B cell (primary cell): ENCODE measurements around the gene CTIF. TPM values are rescaled to one million over a fixed set of nuclear protein-coding genes. Genes with fewer than 3 reads are reported as not detected.

Source experiments
- ATAC-seq: fragments of 200-7000 bp; cut with Tn5 transposase; one replicate; pipeline ENCODE4 v1.10.0; 2021; ENCODE audit warnings: low read depth, mild to moderate bottlenecking, moderate number of reproducible peaks, moderate library complexity
- CTCF ChIA-PET: fragments of 350-600 bp; sonication (Branson Sonifier 250); formaldehyde crosslinking; loops from one replicate; lab custom pipeline; 2021; ENCODE audit warnings: antibody characterized with exemption, inconsistent platforms; lab: Charles Lee
- POLR2A ChIA-PET: fragments of 350-600 bp; sonication (Branson Sonifier 250); formaldehyde crosslinking; loops from one replicate; lab custom pipeline; 2021; ENCODE audit warnings: antibody characterized with exemption; lab: Charles Lee
- DNase-seq: peaks from one replicate; pipeline ENCODE4 v3.0.0; 2013
- H2AFZ ChIP-seq: 2 replicates; pipeline ENCODE4 v1.6.1; 2012; ENCODE audit warnings: mild to moderate bottlenecking, low read depth, low read length; ENCODE audit not compliant: insufficient read depth, poor library complexity, severe bottlenecking
- H3K27ac ChIP-seq, 2 donors: 1 replicate in 1 of 2; 2 replicates in 1 of 2; pipeline ENCODE4 v1.5.1; 2012 to 2013; ENCODE audit warnings: low read length in 2 of 2, mild to moderate bottlenecking in 2 of 2, moderate library complexity in 1 of 2
- H3K27me3 ChIP-seq, 4 experiments: fragments of 200-600 bp in 1 of 4; sonication (generic) in 1 of 4; replicated peaks in 1 of 4; 1 replicate in 2 of 4; 2 replicates in 2 of 4; pipeline versions ENCODE4 v1.6.1 to v1.7.0; 2013 to 2016; ENCODE audit warnings: low read length in 3 of 4, mild to moderate bottlenecking in 2 of 4, mixed read lengths in 1 of 4, moderate library complexity in 1 of 4; ENCODE audit not compliant: insufficient read depth in 4 of 4, control insufficient read depth in 3 of 4; ENCODE audit errors: control extremely low read depth in 1 of 4
- H3K36me3 ChIP-seq, 2 experiments: replicated peaks in 1 of 2; 1 replicate in 1 of 2; 2 replicates in 1 of 2; pipeline versions ENCODE4 v1.6.1 to v1.7.1; 2013; ENCODE audit warnings: low read length in 1 of 2; ENCODE audit not compliant: insufficient read depth in 2 of 2, control insufficient read depth in 1 of 2; ENCODE audit errors: control extremely low read depth in 1 of 2, extremely low read depth in 1 of 2
- H3K4me1 ChIP-seq, 2 donors: fragments of 200-600 bp in 1 of 2; sonication (generic) in 1 of 2; 1 replicate in 1 of 2; 2 replicates in 1 of 2; pipeline versions ENCODE4 v1.5.1 to v1.6.1; 2013 to 2017; ENCODE audit warnings: low read length in 2 of 2; ENCODE audit not compliant: control insufficient read depth in 2 of 2, insufficient read depth in 2 of 2
- H3K4me2 ChIP-seq: replicated peaks from 2 replicates; pipeline ENCODE3; 2012; ENCODE audit warnings: mild to moderate bottlenecking, low read depth, low read length; ENCODE audit not compliant: poor library complexity, severe bottlenecking
- H3K4me3 ChIP-seq, 5 experiments: fragments of 200-600 bp in 1 of 5; sonication (generic) in 1 of 5; 1 replicate in 3 of 5; 2 replicates in 2 of 5; pipeline versions ENCODE4 v1.5.1 to v1.7.0; 2011 to 2016; ENCODE audit warnings: low read length in 4 of 5, mild to moderate bottlenecking in 4 of 5, low read depth in 2 of 5, control low read depth in 1 of 5, moderate library complexity in 1 of 5; ENCODE audit not compliant: insufficient read depth in 1 of 5; ENCODE audit errors: control extremely low read depth in 1 of 5, extremely low read depth in 1 of 5
- H3K79me2 ChIP-seq: fragments of 200-600 bp; sonication (generic); one replicate; pipeline ENCODE4 v1.6.0; 2016; ENCODE audit warnings: low read length; ENCODE audit not compliant: control insufficient read depth, insufficient read depth
- H3K9ac ChIP-seq: fragments of 200-600 bp; sonication (generic); 2 replicates; pipeline ENCODE4 v1.6.1; 2017; ENCODE audit warnings: mild to moderate bottlenecking, low read length, moderate library complexity
- H3K9me3 ChIP-seq, 3 donors: one replicate each; pipeline versions ENCODE4 v1.6.1 to v1.7.1; 2013; ENCODE audit warnings: low read length in 2 of 3; ENCODE audit not compliant: control insufficient read depth in 2 of 3, insufficient read depth in 1 of 3; ENCODE audit errors: control extremely low read depth in 1 of 3
- H4K20me1 ChIP-seq: 2 replicates; pipeline ENCODE4 v1.6.0; 2012; ENCODE audit warnings: mild to moderate bottlenecking, low read length; ENCODE audit not compliant: insufficient read depth, control insufficient read depth, poor library complexity, severe bottlenecking
- H3K27ac Mint-ChIP-seq: one replicate; pipeline ENCODE4 v1.8.0; 2021; ENCODE audit warnings: mixed read lengths
- H3K27me3 Mint-ChIP-seq: one replicate; pipeline ENCODE4 v1.8.0; 2021; ENCODE audit warnings: mixed read lengths
- H3K4me1 Mint-ChIP-seq: one replicate; pipeline ENCODE4 v1.8.0; 2021; ENCODE audit warnings: mixed read lengths
- H3K4me3 Mint-ChIP-seq: one replicate; pipeline ENCODE4 v1.8.0; 2021; ENCODE audit warnings: mixed read lengths
- H3K9me3 Mint-ChIP-seq: one replicate; pipeline ENCODE4 v1.8.0; 2022; ENCODE audit warnings: mixed read lengths; ENCODE audit not compliant: insufficient read depth
- EZH2 ChIP-seq: IDR thresholded peaks from 2 replicates; pipeline ENCODE4 v1.6.1; 2012; ENCODE audit warnings: borderline replicate concordance, low read depth, mild to moderate bottlenecking, moderate library complexity, low read length; ENCODE audit not compliant: insufficient read depth, poor library complexity, severe bottlenecking
- WGBS: methylation state at CpG from one replicate; pipeline ENCODE4 v1.1.5; 2013; ENCODE audit warnings: missing lambda C conversion rate; ENCODE audit not compliant: insufficient coverage; 5-methylcytosine and 5-hydroxymethylcytosine counted together
- intact Hi-C: fragments of 100-400 bp; cut with micrococcal nuclease; formaldehyde crosslinking; loops from one replicate; pipeline ENCODE4 v1.10.0; 2022
- polyA plus RNA-seq: library from polyadenylated mRNA; depleted of rRNA; stranded (reverse); fragments of >200 nt; gene quantifications from 2 replicates; pipeline ENCODE4 v1.2.3, GENCODE V29; 2012
- total RNA-seq, 2 donors: library from RNA; stranded (reverse); fragments of 120-200 nt in 1 of 2; gene quantifications; 1 replicate in 1 of 2; 2 replicates in 1 of 2; pipeline versions ENCODE4 v1.2.3 to v1.2.4, GENCODE V29; 2013 to 2022
- TF ChIP-seq, protein P1 (sequence below): fragments of 200-600 bp; IDR thresholded peaks from one replicate; pipeline ENCODE4 v1.8.0; 2022; ENCODE audit warnings: antibody characterized with exemption, mild to moderate bottlenecking

Gene CTIF
- total and polyA plus RNA-seq, 2 donors (not counting 1 experiment from before 2014, with no cell fraction given), result 3.6 to 16.2 TPM

- peaks cover 25% of the 10 kb centered on the region for H3K4me1 Mint-ChIP-seq
- Histone ChIP-seq H3K79me2 (no peaks in the 10 kb centered on the region), H3K27ac (no peak overlapping the region), H3K4me1 (peaks cover 4 to 16% of the 10 kb centered on the region in 2 donors), H3K4me3 (no peak overlapping the region), H3K27me3 (no peaks in the 10 kb centered on the region), H4K20me1 (no peaks in the 10 kb centered on the region), H2AFZ (no peak overlapping the region), H3K4me2 (no peak overlapping the region), H3K36me3 (no peaks in the 10 kb centered on the region), H3K9me3 (peaks cover 0 to 16% (median 5%) of the 10 kb centered on the region in 3 donors), H3K9ac (no peak overlapping the region)
- ChIA-PET POLR2A (no interaction called here), CTCF (no interaction called here)
- intact Hi-C loops, result no loop called here
- peaks cover 7% of the 10 kb centered on the region for H3K9me3 Mint-ChIP-seq
- H3K27me3 Mint-ChIP-seq, result no peaks in the 10 kb centered on the region
- H3K4me3 Mint-ChIP-seq, result no peak overlapping the region
- no peak for TF ChIP-seq EZH2
- TF ChIP-seq, protein P1, sequence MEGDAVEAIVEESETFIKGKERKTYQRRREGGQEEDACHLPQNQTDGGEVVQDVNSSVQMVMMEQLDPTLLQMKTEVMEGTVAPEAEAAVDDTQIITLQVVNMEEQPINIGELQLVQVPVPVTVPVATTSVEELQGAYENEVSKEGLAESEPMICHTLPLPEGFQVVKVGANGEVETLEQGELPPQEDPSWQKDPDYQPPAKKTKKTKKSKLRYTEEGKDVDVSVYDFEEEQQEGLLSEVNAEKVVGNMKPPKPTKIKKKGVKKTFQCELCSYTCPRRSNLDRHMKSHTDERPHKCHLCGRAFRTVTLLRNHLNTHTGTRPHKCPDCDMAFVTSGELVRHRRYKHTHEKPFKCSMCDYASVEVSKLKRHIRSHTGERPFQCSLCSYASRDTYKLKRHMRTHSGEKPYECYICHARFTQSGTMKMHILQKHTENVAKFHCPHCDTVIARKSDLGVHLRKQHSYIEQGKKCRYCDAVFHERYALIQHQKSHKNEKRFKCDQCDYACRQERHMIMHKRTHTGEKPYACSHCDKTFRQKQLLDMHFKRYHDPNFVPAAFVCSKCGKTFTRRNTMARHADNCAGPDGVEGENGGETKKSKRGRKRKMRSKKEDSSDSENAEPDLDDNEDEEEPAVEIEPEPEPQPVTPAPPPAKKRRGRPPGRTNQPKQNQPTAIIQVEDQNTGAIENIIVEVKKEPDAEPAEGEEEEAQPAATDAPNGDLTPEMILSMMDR, result no peak
- no peak overlapping the region for H3K27ac Mint-ChIP-seq
- DNase-seq (no peak), ATAC-seq (no peak)
- 98% methylated on average over 14 of the region's 15 CpGs for WGBS
Observed at GRCh38 chr18:48668466-48669179, 129.8 kb downstream of the CTIF start.

DNA sequence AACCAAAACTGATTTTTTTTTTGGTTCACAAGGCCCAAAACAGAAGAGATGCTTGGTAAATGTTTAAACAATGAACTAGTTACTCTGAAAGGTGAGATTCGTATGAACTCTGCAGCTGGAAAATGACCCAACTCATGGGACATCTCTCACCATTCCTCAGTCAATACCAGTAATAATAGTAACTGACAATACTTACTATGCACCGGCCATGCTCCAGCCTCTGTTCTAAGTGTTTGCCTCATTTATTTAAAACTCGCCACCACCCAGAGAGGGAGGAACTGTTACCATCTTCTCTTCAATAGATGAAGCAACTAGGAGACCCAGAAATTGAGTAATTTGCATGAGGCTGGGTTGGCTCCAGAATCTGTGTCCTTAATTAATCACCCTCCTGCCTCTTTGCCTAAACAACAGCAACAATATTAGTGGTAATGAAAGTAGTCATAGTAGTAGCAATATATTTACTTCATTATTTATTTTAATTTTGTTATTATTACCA is 130.4 kb downstream of the CTIF start:
- H3K9me3 ChIP-seq, result peaks cover 0 to 16% (median 5%) of the 10 kb centered on the region in 3 donors

More for the DNA sequence above, 130.4 kb downstream of the CTIF start:
- H3K9me3 Mint-ChIP-seq, result peaks cover 7% of the 10 kb centered on the region
- H3K4me1 Mint-ChIP-seq, result peaks cover 25% of the 10 kb centered on the region
- H4K20me1 ChIP-seq, result no peaks in the 10 kb centered on the region
- H3K4me2 ChIP-seq, result no peak overlapping the region
- no peak overlapping the region for H3K9ac ChIP-seq
- H3K4me3 ChIP-seq, result no peak overlapping the region
- H2AFZ ChIP-seq, result no peak overlapping the region
- H3K79me2 ChIP-seq, result no peaks in the 10 kb centered on the region
- no peaks in the 10 kb centered on the region for H3K27me3 ChIP-seq
- H3K27ac Mint-ChIP-seq, result no peak overlapping the region
- H3K27me3 Mint-ChIP-seq, result no peaks in the 10 kb centered on the region
- no peaks in the 10 kb centered on the region for H3K36me3 ChIP-seq
- H3K27ac ChIP-seq, result no peak overlapping the region
- 92% methylated on average over 2 of the region's 3 CpGs for WGBS
- intact Hi-C loops, result no loop called here
- TF ChIP-seq, protein P1, result no peak
- ATAC-seq (no peak), DNase-seq (no peak)
- H3K4me3 Mint-ChIP-seq, result no peak overlapping the region
- peaks cover 4 to 16% of the 10 kb centered on the region in 2 donors for H3K4me1 ChIP-seq
- ChIA-PET POLR2A (no interaction called here), CTCF (no interaction called here)
